Stimulated activated CD4-positive, alpha-beta T cell treated with anti-CD3 and anti-CD28 coated beads, Interleukin-1b, Interleukin-23, amount 100 ng/mL, for 1 hour (primary cell): ENCODE results near the gene IL6R.

ENCODE experiments used
- DNase-seq, 2 donors: peaks; one replicate each; pipeline ENCODE4 v3.0.0-alpha.2; 2020; ENCODE audit warnings: low read depth in 2 of 2

The IL6R gene

GRCh38 chr1:154427173-154428139 lies 22.3 kb downstream of the IL6R start:
- no peak for DNase-seq

- DNase-seq: no peak
These were observed 24.0 kb downstream of the IL6R start for GRCh38 chr1:154429118-154429517.

GRCh38 chr1:154429841-154430611 lies 24.9 kb downstream of the IL6R start:
- no peak for DNase-seq

GRCh38 chr1:154430903-154431302 lies 25.8 kb downstream of the IL6R start:
- DNase-seq: no peak

GRCh38 chr1:154431586-154432373 lies 26.6 kb downstream of the IL6R start:
- no peak for DNase-seq

- no peak for DNase-seq
These were observed 28.1 kb downstream of the IL6R start for GRCh38 chr1:154433161-154433764.

GRCh38 chr1:154434346-154435085 lies 29.4 kb downstream of the IL6R start:
- DNase-seq: no peak

- DNase-seq: no peak
These were observed 30.6 kb downstream of the IL6R start for GRCh38 chr1:154435599-154436200.

GRCh38 chr1:154436433-154436832 lies 31.3 kb downstream of the IL6R start:
- no peak for DNase-seq

- no peak for DNase-seq
These were observed 35.1 kb downstream of the IL6R start for GRCh38 chr1:154440036-154440804.

GRCh38 chr1:154441241-154441888 lies 36.2 kb downstream of the IL6R start:
- DNase-seq: no peak

GRCh38 chr1:154442006-154442740 lies 37.0 kb downstream of the IL6R start:
- no peak for DNase-seq

GRCh38 chr1:154443274-154444013 lies 38.3 kb downstream of the IL6R start:
- no peak for DNase-seq

GRCh38 chr1:154445040-154445472 lies 39.9 kb downstream of the IL6R start:
- no peak for DNase-seq

- no peak for DNase-seq
These were observed 41.1 kb downstream of the IL6R start for GRCh38 chr1:154446292-154446691.

GRCh38 chr1:154446789-154447188 lies 41.6 kb downstream of the IL6R start:
- no peak for DNase-seq

GRCh38 chr1:154448331-154448811 lies 43.2 kb downstream of the IL6R start:
- no peak for DNase-seq
